ENCODE results near the gene SNRPA1. TPM values are rescaled to one million over a fixed set of nuclear protein-coding genes. Genes with fewer than 3 reads are reported as not detected.

The SNRPA1 gene
- total RNA-seq, 4 donors from 2014 or later: 29.7 to 57.1 (median 47.5) TPM

DNA sequence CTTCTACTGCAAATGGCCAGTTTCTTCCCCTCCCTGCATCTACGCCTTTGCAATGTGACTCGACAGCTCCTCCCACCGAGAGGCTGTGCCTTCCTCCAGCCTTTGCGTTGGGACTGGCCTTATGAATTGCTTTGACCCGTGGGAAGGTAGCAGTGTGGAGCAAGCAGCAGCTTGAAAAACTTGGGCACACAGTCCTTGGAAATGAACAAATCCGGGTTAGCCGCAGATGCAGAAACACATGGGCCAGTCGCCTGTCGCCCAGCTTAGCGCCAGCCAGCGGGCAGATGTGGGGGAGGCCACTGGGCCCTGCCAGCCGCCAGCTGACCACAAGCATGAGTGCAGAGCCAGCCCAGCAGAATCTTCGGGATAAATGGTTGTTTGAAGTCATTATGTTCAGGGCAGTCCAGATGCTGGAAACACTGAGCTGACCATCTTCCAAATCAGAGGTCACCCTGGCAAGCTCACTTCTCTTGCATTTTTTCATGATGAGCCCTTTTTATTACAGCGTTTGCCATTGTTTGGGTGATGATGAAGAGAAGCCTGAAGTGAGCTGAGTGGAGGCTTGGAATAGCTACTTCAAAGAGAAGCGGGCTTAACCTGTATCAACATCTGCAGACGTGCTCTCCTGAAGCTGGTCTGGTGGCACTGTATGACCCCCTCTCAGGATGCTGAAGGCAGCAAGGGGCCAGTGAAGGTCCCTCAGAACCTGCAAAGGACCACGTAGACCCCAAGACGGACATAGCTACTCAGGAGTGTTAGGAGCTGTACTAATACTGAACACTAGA lies 27.5 kb downstream of the SNRPA1 start:
- DNase-seq: no peak
- Histone ChIP-seq H3K9me3 (no peaks in the 10 kb centered on the region), H3K27ac (peak overlapping the region in 3 of 4 donors; percentile 58 to 80 (median 74)), H3K27me3 (no peaks in the 10 kb centered on the region), H3K4me3 (no peak overlapping the region), H3K36me3 (peaks cover 11 to 36% (median 13%) of the 10 kb centered on the region in 3 donors), H3K4me1 (peaks cover 0 to 37% (median 12%) of the 10 kb centered on the region in 3 donors)
- TF ChIP-seq POLR2A (IDR thresholded peaks at IDR 0.05): peak in 1 of 4 donors; percentile 13
- TF ChIP-seq, protein P1, sequence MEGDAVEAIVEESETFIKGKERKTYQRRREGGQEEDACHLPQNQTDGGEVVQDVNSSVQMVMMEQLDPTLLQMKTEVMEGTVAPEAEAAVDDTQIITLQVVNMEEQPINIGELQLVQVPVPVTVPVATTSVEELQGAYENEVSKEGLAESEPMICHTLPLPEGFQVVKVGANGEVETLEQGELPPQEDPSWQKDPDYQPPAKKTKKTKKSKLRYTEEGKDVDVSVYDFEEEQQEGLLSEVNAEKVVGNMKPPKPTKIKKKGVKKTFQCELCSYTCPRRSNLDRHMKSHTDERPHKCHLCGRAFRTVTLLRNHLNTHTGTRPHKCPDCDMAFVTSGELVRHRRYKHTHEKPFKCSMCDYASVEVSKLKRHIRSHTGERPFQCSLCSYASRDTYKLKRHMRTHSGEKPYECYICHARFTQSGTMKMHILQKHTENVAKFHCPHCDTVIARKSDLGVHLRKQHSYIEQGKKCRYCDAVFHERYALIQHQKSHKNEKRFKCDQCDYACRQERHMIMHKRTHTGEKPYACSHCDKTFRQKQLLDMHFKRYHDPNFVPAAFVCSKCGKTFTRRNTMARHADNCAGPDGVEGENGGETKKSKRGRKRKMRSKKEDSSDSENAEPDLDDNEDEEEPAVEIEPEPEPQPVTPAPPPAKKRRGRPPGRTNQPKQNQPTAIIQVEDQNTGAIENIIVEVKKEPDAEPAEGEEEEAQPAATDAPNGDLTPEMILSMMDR (IDR thresholded peaks at IDR 0.05): no peak
- intact Hi-C loops (cut with DNase I): no loop called here
- WGBS, 2 donors: 47 to 50% methylated on average over 12 of the region's 18 CpGs

DNA sequence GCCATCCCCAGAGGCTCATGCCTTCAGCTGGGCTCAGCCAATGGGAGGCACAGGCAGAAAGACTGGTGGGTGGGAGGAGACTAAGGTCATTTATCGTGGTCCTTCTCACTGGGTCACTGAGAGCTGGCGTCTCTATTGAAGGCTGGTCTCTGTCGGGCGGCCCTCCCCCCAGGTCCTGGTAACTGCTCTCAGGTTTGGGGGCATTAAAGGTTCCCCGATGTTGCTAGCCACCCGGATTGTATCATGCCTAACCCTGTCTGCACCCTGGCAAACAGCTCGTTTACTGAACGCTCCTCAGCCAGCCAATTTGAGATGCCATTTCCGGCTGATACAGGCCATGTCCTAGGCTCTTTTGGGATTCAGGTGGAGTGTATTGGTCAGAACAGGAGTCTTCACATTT lies 28.3 kb downstream of the SNRPA1 start:
- no peak for TF ChIP-seq POLR2A (IDR thresholded peaks at IDR 0.05)
- TF ChIP-seq, protein P1 (IDR thresholded peaks at IDR 0.05): no peak
- no peak for DNase-seq
- H3K4me1 ChIP-seq: peaks cover 0 to 37% (median 12%) of the 10 kb centered on the region in 3 donors
- H3K4me3 ChIP-seq: no peak overlapping the region
- H3K27me3 ChIP-seq: no peaks in the 10 kb centered on the region
- H3K36me3 ChIP-seq: peaks cover 6 to 29% (median 9%) of the 10 kb centered on the region in 3 donors
- 47 to 81% methylated on average over 4 to 7 of the region's 9 CpGs for WGBS, 2 donors
- peak overlapping the region in 3 of 4 donors; percentile 58 to 80 (median 74) for H3K27ac ChIP-seq
- intact Hi-C loops (cut with DNase I): no loop called here
- H3K9me3 ChIP-seq: no peaks in the 10 kb centered on the region

DNA sequence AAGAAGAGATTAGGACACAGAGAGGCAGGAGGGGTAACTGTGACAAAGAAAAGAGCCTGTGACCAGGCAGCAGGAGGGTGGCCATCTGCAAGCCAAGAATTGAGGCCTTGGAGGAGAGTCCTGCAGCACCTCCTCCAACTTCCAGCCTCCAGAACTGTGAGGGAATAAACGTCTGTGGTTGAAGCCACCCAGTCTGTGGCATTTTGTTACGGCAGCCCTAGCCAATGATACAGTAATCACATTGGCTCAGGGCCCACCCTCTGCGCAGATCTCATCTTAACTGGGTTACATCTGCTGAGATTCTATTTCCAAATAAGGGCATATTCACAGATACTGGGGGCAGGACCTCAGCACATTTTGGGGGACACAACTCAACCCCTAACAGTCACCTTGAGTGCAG lies 29.0 kb downstream of the SNRPA1 start:
- no peak for TF ChIP-seq POLR2A (IDR thresholded peaks at IDR 0.05)
- TF ChIP-seq, protein P1 (IDR thresholded peaks at IDR 0.05): no peak
- Histone ChIP-seq H3K4me1 (peaks cover 0 to 37% (median 12%) of the 10 kb centered on the region in 3 donors), H3K27ac (peak overlapping the region in 3 of 4 donors; percentile 58 to 80 (median 74)), H3K36me3 (peaks cover 0 to 22% (median 7%) of the 10 kb centered on the region in 3 donors), H3K9me3 (no peaks in the 10 kb centered on the region), H3K4me3 (no peak overlapping the region), H3K27me3 (no peaks in the 10 kb centered on the region)
- WGBS, 2 donors: 15 to 66% methylated on average over 2 to 3 of the region's 3 CpGs
- DNase-seq: no peak
- intact Hi-C loops (cut with DNase I): no loop called here

DNA sequence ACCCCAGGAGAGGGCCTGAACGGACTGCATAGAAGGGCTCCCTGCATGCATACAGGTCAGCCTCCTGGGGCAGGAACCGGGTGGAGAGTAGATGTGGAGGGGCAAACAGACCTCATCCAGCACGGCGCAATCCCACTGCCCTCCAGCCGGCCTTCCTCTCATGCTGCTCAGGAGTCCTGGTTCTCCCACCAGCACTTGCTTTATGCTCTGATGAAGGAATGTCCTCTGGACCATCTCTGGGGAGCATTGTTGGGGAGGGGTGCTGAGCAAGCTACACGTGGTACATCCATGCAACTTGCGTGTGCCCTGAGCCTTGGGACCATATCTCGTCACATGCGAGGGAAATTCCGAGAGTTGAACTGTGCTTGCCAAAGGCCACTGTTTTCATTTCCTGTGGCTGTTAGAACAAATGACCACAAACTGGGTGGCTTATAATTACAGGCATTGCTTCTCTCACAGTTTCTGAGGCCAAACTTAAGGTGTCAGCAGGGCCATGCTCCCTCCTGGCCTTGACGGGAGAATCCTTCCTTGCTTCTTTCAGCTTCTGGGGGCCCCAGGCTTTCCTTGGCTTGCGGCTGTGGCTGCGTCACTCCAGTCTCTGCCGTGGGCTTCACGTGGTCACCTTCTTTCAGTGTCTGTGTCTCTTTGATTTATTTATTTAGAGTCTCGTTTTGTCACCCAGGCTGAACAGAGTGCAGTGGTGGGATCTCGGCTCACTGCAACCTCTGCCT lies 30.0 kb downstream of the SNRPA1 start:
- intact Hi-C loops (cut with DNase I): no loop called here
- H3K9me3 ChIP-seq: no peaks in the 10 kb centered on the region
- WGBS, 2 donors: 58 to 78% methylated on average over 8 to 14 of the region's 17 CpGs
- TF ChIP-seq, protein P1 (IDR thresholded peaks at IDR 0.05): no peak
- no peak for TF ChIP-seq POLR2A (IDR thresholded peaks at IDR 0.05)
- H3K4me3 ChIP-seq: no peak overlapping the region
- H3K4me1 ChIP-seq: peaks cover 0 to 37% (median 12%) of the 10 kb centered on the region in 3 donors
- H3K27me3 ChIP-seq: no peaks in the 10 kb centered on the region
- peaks cover 0 to 12% (median 0%) of the 10 kb centered on the region in 3 donors for H3K36me3 ChIP-seq
- H3K27ac ChIP-seq: peak overlapping the region in 2 of 4 donors; percentile 13 to 30
- DNase-seq: no peak

DNA sequence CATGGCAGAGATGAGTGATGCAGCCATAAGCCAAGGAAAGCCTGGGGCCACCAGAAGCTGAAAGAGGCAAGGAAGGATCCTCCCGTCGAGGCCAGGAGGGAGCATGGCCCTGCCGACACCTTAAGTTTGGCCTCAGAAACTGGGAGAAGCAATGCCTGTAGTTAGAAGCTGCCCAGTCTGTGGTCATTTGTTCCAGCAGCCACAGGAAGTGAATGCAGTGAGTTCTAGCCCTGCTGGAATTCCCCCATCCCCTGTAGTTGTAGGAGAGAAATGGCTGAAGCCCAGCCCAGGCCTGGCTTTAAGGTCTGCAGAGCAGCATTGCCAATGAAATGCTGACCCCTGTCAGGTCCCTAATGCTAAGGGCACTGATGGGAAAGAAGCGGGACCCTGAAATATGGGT lies 31.0 kb downstream of the SNRPA1 start:
- Histone ChIP-seq H3K9me3 (no peaks in the 10 kb centered on the region), H3K4me1 (peaks cover 0 to 37% (median 12%) of the 10 kb centered on the region in 3 donors), H3K4me3 (no peak overlapping the region), H3K27me3 (no peaks in the 10 kb centered on the region), H3K27ac (no peak overlapping the region), H3K36me3 (peaks cover 0 to 1% (median 0%) of the 10 kb centered on the region in 3 donors)
- TF ChIP-seq POLR2A (IDR thresholded peaks at IDR 0.05): no peak
- TF ChIP-seq, protein P1 (IDR thresholded peaks at IDR 0.05): no peak
- WGBS, 2 donors: 89 to 90% methylated on average over 3 to 4 of the region's 4 CpGs
- no peak for DNase-seq
- intact Hi-C loops (cut with DNase I): no loop called here
